Measurements from ENCODE around the gene ALX3.
"Not testable (repeated sequence)": the region's sequence is repeated elsewhere in the genome, so short reads cannot be mapped to it uniquely, and the experiment has no call there.

ALX3 gene

DNA sequence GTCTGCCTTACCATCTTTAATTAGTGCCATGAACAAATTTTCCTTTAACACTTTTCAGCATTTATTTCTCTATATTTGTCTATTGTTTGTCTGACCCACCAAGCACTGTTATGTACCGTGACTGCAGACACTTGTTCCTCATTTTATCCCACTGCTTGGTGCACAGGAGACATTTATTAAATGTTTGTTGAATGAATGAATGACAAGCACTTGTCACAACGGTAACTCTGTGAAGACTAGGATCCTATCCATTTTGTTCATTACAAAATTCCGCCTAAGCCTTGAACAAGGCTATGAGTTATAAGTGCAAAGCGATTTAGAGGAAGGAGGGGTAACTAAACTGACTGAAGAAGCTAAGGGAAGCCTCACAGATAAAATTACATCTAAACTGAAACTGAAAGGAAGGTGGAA, 36.4 kb downstream of the ALX3 start:
- TF ChIP-seq, protein P1, sequence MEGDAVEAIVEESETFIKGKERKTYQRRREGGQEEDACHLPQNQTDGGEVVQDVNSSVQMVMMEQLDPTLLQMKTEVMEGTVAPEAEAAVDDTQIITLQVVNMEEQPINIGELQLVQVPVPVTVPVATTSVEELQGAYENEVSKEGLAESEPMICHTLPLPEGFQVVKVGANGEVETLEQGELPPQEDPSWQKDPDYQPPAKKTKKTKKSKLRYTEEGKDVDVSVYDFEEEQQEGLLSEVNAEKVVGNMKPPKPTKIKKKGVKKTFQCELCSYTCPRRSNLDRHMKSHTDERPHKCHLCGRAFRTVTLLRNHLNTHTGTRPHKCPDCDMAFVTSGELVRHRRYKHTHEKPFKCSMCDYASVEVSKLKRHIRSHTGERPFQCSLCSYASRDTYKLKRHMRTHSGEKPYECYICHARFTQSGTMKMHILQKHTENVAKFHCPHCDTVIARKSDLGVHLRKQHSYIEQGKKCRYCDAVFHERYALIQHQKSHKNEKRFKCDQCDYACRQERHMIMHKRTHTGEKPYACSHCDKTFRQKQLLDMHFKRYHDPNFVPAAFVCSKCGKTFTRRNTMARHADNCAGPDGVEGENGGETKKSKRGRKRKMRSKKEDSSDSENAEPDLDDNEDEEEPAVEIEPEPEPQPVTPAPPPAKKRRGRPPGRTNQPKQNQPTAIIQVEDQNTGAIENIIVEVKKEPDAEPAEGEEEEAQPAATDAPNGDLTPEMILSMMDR (IDR thresholded peaks at IDR 0.05), result no peak
- DNase-seq (ENCODE audit: low spot score), result no peak
- Histone ChIP-seq H3K27ac (peak overlapping the region; percentile 85 to 94), H3K4me3 (peak overlapping the region; percentile 98)

DNA sequence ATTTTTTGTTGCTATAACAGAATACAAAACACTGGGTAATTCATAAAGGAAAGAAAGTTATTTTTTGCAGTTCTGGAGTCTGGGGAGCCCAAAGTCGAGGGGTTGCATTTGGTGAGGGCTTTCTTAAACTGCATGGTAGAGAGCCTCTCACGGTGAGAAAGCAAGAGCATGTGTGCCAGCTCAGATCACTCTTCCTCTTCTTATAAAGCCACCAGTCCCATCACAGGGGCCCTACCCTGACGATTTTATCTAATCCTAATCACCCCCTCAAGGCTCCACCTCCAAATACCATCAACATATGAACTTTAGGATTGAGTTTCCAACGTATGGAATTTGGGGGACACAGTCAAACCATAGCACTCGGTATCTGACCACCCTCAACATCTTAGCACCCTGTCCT, 37.1 kb downstream of the ALX3 start:
- no peak overlapping the region for H3K27ac ChIP-seq
- no peak for DNase-seq (ENCODE audit: low spot score)
- TF ChIP-seq, protein P1 (IDR thresholded peaks at IDR 0.05), result no peak
- H3K4me3 ChIP-seq, result no peak overlapping the region

DNA sequence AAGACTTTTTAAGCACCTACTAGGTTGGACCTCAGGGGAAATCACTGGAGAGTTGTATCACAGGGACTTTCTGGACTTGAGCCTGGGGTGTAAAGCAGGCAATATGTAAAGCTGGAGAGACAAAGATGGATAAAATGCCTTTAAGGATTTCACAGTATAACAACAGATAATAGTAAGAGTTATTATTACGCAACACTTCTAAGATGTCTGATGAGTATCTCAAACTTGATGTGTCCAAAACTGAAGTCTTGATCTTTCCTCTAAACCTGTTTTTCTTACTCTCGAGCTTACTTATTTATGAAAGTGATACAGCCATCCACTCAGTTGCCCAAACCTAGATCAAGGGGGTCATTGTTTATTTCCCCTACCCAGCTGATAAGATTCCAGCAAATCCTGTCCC, 38.1 kb downstream of the ALX3 start:
- Histone ChIP-seq H3K4me3 (no peak overlapping the region), H3K27ac (no peak overlapping the region)
- no peak for DNase-seq (ENCODE audit: low spot score)
- TF ChIP-seq, protein P1 (IDR thresholded peaks at IDR 0.05), result no peak

DNA sequence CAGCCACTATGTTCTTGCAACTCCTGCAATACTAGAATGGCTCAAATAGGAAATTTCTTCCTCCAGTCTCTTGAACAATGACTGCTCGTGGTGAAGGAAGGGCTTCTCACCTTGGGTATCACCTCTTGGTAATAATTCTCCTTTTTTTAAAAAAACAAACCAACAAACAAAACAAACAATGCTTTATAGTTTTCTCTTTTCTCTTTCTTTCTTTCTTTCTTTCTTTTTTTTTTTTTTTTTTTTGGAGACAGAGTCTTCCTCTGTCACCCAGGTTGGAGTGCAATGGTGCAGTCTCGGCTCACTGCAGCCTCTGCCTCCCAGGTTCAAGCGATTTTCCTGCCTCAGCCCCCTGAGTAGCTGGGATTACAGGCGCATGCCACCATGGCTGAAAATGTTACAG, 39.8 kb downstream of the ALX3 start:
- not testable (repeated sequence) for H3K27ac ChIP-seq; DNase-seq (ENCODE audit: low spot score); H3K4me3 ChIP-seq

DNA sequence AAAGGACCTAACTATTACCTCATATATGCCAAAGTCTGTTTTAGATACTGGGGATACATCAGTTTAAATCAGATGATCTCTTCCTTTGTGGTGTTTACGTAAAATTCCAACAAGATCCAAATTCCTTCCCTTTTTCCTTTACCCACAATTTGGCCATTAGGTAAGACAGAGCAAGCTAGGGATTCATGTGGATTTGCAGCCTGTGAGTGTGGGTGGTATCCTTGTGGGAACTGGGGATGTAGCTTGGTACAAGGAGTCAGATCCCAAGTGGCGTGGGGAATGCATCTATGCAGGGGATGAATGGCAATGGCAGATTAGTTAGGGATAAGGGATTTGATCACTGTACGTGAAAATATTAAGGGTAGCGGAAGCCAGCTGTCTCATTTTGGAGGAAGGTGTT, 45.9 kb downstream of the ALX3 start:
- TF ChIP-seq, protein P1 (IDR thresholded peaks at IDR 0.05), result no peak
- no peak overlapping the region for H3K4me3 ChIP-seq
- no peak for DNase-seq (ENCODE audit: low spot score)
- no peak overlapping the region for H3K27ac ChIP-seq

DNA sequence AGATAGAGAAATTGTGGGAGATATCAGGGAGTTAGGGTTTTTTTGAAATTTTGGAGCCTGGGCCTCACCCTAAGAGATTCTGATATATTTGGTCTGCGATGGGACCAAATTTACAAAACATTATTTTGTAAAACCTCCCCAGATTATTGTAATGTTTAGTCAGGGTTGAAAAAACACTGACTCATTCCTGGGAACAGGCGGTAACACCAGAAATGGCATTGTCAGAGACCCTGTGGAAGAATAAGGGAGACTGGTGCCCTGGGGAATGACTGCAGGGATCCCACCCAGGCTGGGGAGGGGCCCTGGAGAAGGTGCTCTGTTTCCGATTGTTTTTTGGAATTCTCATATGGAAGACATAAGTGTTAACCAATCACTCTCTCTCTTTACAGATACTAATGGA, 49.2 kb downstream of the ALX3 start:
- TF ChIP-seq, protein P1 (IDR thresholded peaks at IDR 0.05), result no peak
- Histone ChIP-seq H3K4me3 (no peak overlapping the region), H3K27ac (no peak overlapping the region)
- no peak for DNase-seq (ENCODE audit: low spot score)

DNA sequence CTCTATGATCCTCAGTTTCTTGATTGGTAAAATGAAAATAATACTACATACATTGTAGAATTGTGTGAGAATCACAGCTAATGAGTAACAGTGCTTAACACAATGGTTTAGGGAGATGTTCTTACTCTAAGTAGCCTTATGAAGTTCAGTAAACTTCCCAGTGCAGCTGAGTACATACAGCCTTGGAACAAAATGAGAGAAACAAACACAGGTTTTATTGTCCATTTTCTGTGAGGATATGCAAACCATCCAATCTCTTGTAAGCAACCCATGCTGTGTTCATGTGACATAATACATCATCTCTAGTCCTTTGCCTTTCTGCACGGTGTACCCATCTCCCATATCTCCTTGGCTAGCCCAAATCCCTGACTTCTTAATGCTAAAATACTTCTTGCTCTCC, 50.7 kb downstream of the ALX3 start:
- TF ChIP-seq, protein P1 (IDR thresholded peaks at IDR 0.05), result no peak
- no peak for DNase-seq (ENCODE audit: low spot score)
- Histone ChIP-seq H3K4me3 (no peak overlapping the region), H3K27ac (no peak overlapping the region)

DNA sequence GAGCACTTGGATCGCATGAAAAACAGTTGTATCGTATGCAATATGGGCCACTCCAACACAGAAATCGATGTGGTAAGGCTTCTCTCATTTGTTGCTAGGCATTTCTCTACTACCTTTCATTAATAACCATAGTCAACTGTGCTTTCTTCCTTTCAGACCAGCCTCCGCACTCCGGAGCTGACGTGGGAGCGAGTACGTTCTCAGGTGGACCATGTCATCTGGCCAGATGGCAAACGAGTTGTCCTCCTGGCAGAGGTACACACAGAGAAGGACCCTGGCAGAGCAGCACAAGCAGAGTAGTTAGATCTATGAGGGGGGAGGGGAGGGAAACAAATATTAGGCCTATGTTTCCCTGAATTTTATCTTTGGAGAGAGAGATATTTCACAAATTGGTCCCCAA, 52.1 kb downstream of the ALX3 start:
- TF ChIP-seq, protein P1 (IDR thresholded peaks at IDR 0.05), result no peak
- Histone ChIP-seq H3K4me3 (no peak overlapping the region), H3K27ac (no peak overlapping the region)
- DNase-seq (ENCODE audit: low spot score), result no peak
